Measurements from ENCODE around the gene HSPA4. TPM values are rescaled to one million over a fixed set of nuclear protein-coding genes. Genes with fewer than 3 reads are reported as not detected.

Gene HSPA4
- polyA plus RNA-seq, 1 donor from 2014 or later, result 75.9 TPM

DNA sequence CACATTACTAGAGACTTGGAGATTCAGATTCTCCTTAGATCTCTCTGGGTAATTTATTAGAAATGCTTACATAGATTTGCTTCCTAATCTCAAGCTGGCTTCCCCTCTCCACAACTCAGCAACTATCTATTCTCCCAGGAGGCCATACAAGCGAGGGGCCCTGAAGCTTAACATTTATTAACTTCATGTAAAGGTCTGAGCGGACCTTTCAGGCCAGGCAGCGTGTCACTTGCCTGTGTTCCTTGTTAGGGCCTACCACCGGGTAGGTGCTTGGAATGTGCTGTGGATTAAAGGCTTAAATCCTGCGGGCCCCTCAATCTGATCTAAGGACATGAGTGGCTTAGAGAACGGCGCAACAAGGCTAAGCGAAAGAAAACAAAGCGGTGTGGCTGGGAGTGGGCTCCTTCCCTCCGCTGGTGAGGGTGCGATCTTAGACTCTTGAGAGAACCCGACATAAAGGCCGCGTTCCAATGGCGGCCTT is 712 bp upstream of the HSPA4 start:
- peak overlapping the region; percentile 98 for H3K27ac ChIP-seq (ENCODE audit: low read length)
- H3K27me3 ChIP-seq (ENCODE audit: insufficient read depth, low read depth, low read length), result no peaks in the 10 kb centered on the region
- TF ChIP-seq SMC3 (conservative IDR thresholded peaks at IDR 0.05; ENCODE audit: poor library complexity) (peak; percentile 24), TAF1 (IDR thresholded peaks at IDR 0.05; ENCODE audit: low read depth) (no peak)
- peak overlapping the region; percentile 86 for H2AFZ ChIP-seq (ENCODE audit: low read depth, low read length)
- H3F3A ChIP-seq (ENCODE audit: insufficient read depth, low read length, poor library complexity, severe bottlenecking), result peaks cover 4% of the 10 kb centered on the region
- peak overlapping the region; percentile 92 for H3K4me3 ChIP-seq (ENCODE audit: low read length)
- H3K9me2 ChIP-seq (ENCODE audit: insufficient read depth, low read length), result no peaks in the 10 kb centered on the region
- peak overlapping the region; percentile 95 for H3K4me2 ChIP-seq (ENCODE audit: low read length)
- peaks cover 40% of the 10 kb centered on the region for H3K79me2 ChIP-seq (replicated peaks; ENCODE audit: insufficient read depth, low read length)
- H4K20me1 ChIP-seq (ENCODE audit: insufficient read depth), result peaks cover 3% of the 10 kb centered on the region
- H3K9ac ChIP-seq (ENCODE audit: low read length), result peak overlapping the region; percentile 99
- H3K36me3 ChIP-seq (ENCODE audit: insufficient read depth, low read length), result no peaks in the 10 kb centered on the region
- H3K9me3 ChIP-seq (ENCODE audit: low read length), result no peaks in the 10 kb centered on the region

- H3K79me2 ChIP-seq (replicated peaks; ENCODE audit: insufficient read depth, low read length), result peaks cover 55% of the 10 kb centered on the region
- peaks cover 3% of the 10 kb centered on the region for H4K20me1 ChIP-seq (ENCODE audit: insufficient read depth)
- no peaks in the 10 kb centered on the region for H3K9me3 ChIP-seq (ENCODE audit: low read length)
Observed at GRCh38 chr5:133052317-133053175, 733 bp downstream of the HSPA4 start.

DNA sequence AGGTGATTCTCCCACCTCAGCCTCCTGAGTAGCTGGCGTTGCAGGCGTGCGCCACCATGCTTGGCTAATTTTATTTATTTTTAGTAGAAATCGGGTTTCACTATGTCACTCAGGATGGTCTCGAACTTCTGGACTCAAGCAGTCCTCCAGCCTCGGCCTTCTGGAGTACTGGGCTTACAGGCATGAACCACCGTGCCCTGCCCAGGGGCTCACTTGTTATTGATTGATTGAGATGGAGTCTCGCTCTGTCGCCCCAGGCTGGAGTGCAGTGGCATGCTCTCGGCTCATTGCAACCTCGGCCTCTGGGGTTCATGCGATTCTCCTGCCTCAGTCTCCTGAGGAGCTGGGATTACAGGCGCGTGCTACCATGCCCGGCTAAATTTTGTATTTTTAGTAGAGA is 1.6 kb downstream of the HSPA4 start:
- H3K27ac ChIP-seq (ENCODE audit: low read length), result no peak overlapping the region
- peaks cover 3% of the 10 kb centered on the region for H4K20me1 ChIP-seq (ENCODE audit: insufficient read depth)
- H3K79me2 ChIP-seq (replicated peaks; ENCODE audit: insufficient read depth, low read length), result peaks cover 64% of the 10 kb centered on the region
- H2AFZ ChIP-seq (ENCODE audit: low read depth, low read length), result no peak overlapping the region
- H3K4me3 ChIP-seq (ENCODE audit: low read length), result peak overlapping the region; percentile 92
- H3K27me3 ChIP-seq (ENCODE audit: insufficient read depth, low read depth, low read length), result no peaks in the 10 kb centered on the region
- TF ChIP-seq, protein P1, sequence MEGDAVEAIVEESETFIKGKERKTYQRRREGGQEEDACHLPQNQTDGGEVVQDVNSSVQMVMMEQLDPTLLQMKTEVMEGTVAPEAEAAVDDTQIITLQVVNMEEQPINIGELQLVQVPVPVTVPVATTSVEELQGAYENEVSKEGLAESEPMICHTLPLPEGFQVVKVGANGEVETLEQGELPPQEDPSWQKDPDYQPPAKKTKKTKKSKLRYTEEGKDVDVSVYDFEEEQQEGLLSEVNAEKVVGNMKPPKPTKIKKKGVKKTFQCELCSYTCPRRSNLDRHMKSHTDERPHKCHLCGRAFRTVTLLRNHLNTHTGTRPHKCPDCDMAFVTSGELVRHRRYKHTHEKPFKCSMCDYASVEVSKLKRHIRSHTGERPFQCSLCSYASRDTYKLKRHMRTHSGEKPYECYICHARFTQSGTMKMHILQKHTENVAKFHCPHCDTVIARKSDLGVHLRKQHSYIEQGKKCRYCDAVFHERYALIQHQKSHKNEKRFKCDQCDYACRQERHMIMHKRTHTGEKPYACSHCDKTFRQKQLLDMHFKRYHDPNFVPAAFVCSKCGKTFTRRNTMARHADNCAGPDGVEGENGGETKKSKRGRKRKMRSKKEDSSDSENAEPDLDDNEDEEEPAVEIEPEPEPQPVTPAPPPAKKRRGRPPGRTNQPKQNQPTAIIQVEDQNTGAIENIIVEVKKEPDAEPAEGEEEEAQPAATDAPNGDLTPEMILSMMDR (IDR thresholded peaks at IDR 0.05; ENCODE audit: poor library complexity, severe bottlenecking), result no peak
- TF ChIP-seq SMC3 (conservative IDR thresholded peaks at IDR 0.05; ENCODE audit: poor library complexity), result no peak
- TF ChIP-seq MXI1 (conservative IDR thresholded peaks at IDR 0.05; ENCODE audit: poor library complexity, severe bottlenecking), result no peak
- TF ChIP-seq, protein P2, sequence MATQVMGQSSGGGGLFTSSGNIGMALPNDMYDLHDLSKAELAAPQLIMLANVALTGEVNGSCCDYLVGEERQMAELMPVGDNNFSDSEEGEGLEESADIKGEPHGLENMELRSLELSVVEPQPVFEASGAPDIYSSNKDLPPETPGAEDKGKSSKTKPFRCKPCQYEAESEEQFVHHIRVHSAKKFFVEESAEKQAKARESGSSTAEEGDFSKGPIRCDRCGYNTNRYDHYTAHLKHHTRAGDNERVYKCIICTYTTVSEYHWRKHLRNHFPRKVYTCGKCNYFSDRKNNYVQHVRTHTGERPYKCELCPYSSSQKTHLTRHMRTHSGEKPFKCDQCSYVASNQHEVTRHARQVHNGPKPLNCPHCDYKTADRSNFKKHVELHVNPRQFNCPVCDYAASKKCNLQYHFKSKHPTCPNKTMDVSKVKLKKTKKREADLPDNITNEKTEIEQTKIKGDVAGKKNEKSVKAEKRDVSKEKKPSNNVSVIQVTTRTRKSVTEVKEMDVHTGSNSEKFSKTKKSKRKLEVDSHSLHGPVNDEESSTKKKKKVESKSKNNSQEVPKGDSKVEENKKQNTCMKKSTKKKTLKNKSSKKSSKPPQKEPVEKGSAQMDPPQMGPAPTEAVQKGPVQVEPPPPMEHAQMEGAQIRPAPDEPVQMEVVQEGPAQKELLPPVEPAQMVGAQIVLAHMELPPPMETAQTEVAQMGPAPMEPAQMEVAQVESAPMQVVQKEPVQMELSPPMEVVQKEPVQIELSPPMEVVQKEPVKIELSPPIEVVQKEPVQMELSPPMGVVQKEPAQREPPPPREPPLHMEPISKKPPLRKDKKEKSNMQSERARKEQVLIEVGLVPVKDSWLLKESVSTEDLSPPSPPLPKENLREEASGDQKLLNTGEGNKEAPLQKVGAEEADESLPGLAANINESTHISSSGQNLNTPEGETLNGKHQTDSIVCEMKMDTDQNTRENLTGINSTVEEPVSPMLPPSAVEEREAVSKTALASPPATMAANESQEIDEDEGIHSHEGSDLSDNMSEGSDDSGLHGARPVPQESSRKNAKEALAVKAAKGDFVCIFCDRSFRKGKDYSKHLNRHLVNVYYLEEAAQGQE (IDR thresholded peaks at IDR 0.05; ENCODE audit: borderline replicate concordance), result no peak
- TF ChIP-seq TAF1 (IDR thresholded peaks at IDR 0.05; ENCODE audit: low read depth), result no peak
- TF ChIP-seq RAD21 (conservative IDR thresholded peaks at IDR 0.05), result no peak
- no peak for TF ChIP-seq EP300 (conservative IDR thresholded peaks at IDR 0.05; ENCODE audit: poor library complexity, severe bottlenecking)
- TF ChIP-seq EZH2 (IDR thresholded peaks at IDR 0.05; ENCODE audit: borderline replicate concordance, insufficient read depth, low read length, poor library complexity, severe bottlenecking), result no peak
- TF ChIP-seq POLR2AphosphoS5 (IDR thresholded peaks at IDR 0.05), result no peak
- peak overlapping the region; percentile 89 for H3K4me2 ChIP-seq (ENCODE audit: low read length)
- H3K36me3 ChIP-seq (ENCODE audit: insufficient read depth, low read length), result no peaks in the 10 kb centered on the region
- no peak overlapping the region for H3K9ac ChIP-seq (ENCODE audit: low read length)
- H3F3A ChIP-seq (ENCODE audit: insufficient read depth, low read length, poor library complexity, severe bottlenecking), result peaks cover 4% of the 10 kb centered on the region
- no peaks in the 10 kb centered on the region for H3K9me2 ChIP-seq (ENCODE audit: insufficient read depth, low read length)
- no peaks in the 10 kb centered on the region for H3K9me3 ChIP-seq (ENCODE audit: low read length)

More at GRCh38 chr5:133052317-133053175, 733 bp downstream of the HSPA4 start:
- Histone ChIP-seq H3K9ac (ENCODE audit: low read length) (peak overlapping the region; percentile 99), H3K4me2 (ENCODE audit: low read length) (peak overlapping the region; percentile 89), H2AFZ (ENCODE audit: low read depth, low read length) (peak overlapping the region; percentile 86), H3K4me3 (ENCODE audit: low read length) (peak overlapping the region; percentile 92), H3K36me3 (ENCODE audit: insufficient read depth, low read length) (no peaks in the 10 kb centered on the region), H3K9me2 (ENCODE audit: insufficient read depth, low read length) (no peaks in the 10 kb centered on the region), H3K27ac (ENCODE audit: low read length) (peak overlapping the region; percentile 98), H3F3A (ENCODE audit: insufficient read depth, low read length, poor library complexity, severe bottlenecking) (peaks cover 4% of the 10 kb centered on the region), H3K27me3 (ENCODE audit: insufficient read depth, low read depth, low read length) (no peaks in the 10 kb centered on the region)
- no peak for TF ChIP-seq EP300 (conservative IDR thresholded peaks at IDR 0.05; ENCODE audit: poor library complexity, severe bottlenecking)
- peak; percentile 53 for TF ChIP-seq MXI1 (conservative IDR thresholded peaks at IDR 0.05; ENCODE audit: poor library complexity, severe bottlenecking)

Measured in neural cell (in vitro differentiated cells).